MCF 10A (cell line): ENCODE measurements around the gene SMARCE1. TPM values are rescaled to one million over a fixed set of nuclear protein-coding genes. Genes with fewer than 3 reads are reported as not detected.

Experiments used
- BruUV-seq: library from RNA; stranded (reverse); fragments of 400-500 nt; replicated peaks from 2 replicates; lab custom pipeline; 2021; lab: Mats Ljungman, UMichigan
- CTCF ChIA-PET: fragments of 300-600 bp; sonication (Branson Sonifier 250); formaldehyde crosslinking; extraction: SDS; loops from one replicate; lab custom pipeline; 2021; ENCODE audit warnings: antibody characterized with exemption, inconsistent platforms; lab: Yijun Ruan, JAX
- POLR2A ChIA-PET: fragments of 300-600, 350-650 bp; sonication (Branson Sonifier 250); formaldehyde crosslinking; extraction: SDS; loops from one replicate; lab custom pipeline; 2020; ENCODE audit warnings: antibody characterized with exemption, inconsistent platforms; lab: Yijun Ruan, JAX
- DNase-seq: peaks from one replicate; pipeline ENCODE4 v3.0.0-alpha.2; 2018; ENCODE audit not compliant: unreplicated experiment
- H3K27ac Mint-ChIP-seq: one replicate; pipeline ENCODE4 v1.8.0; 2022; ENCODE audit warnings: mild to moderate bottlenecking, low read depth, mixed read lengths; ENCODE audit not compliant: unreplicated experiment
- H3K27me3 Mint-ChIP-seq: one replicate; pipeline ENCODE4 v1.8.0; 2022; ENCODE audit warnings: mixed read lengths; ENCODE audit not compliant: insufficient read depth, unreplicated experiment
- H3K36me3 Mint-ChIP-seq: one replicate; pipeline ENCODE4 v1.8.0; 2022; ENCODE audit warnings: mild to moderate bottlenecking, moderate library complexity, mixed read lengths; ENCODE audit not compliant: insufficient read depth, unreplicated experiment
- H3K4me1 Mint-ChIP-seq: one replicate; pipeline ENCODE4 v1.8.0; 2022; ENCODE audit warnings: mixed read lengths; ENCODE audit not compliant: insufficient read depth, unreplicated experiment
- H3K4me3 Mint-ChIP-seq: one replicate; pipeline ENCODE4 v1.8.0; 2022; ENCODE audit warnings: mild to moderate bottlenecking, moderate library complexity, mixed read lengths; ENCODE audit not compliant: unreplicated experiment
- H3K9me3 Mint-ChIP-seq: one replicate; pipeline ENCODE4 v1.8.0; 2022; ENCODE audit warnings: mixed read lengths; ENCODE audit not compliant: unreplicated experiment
- intact Hi-C: fragments of 100-400 bp; cut with micrococcal nuclease; formaldehyde crosslinking; loops from 2 replicates; pipeline ENCODE4 v1.14.1; 2022
- total RNA-seq: library from RNA; stranded (reverse); gene quantifications from 2 replicates; pipeline ENCODE4 v1.2.3, GENCODE V29; 2022
- TF ChIP-seq, protein P1 (sequence below): fragments of 200-600 bp; IDR thresholded peaks from one replicate; pipeline ENCODE4 v1.8.0; 2022; ENCODE audit warnings: antibody characterized with exemption, mild to moderate bottlenecking; ENCODE audit not compliant: unreplicated experiment

SMARCE1 gene
- total RNA-seq, 1 experiment from 2014 or later: 128 TPM

DNA sequence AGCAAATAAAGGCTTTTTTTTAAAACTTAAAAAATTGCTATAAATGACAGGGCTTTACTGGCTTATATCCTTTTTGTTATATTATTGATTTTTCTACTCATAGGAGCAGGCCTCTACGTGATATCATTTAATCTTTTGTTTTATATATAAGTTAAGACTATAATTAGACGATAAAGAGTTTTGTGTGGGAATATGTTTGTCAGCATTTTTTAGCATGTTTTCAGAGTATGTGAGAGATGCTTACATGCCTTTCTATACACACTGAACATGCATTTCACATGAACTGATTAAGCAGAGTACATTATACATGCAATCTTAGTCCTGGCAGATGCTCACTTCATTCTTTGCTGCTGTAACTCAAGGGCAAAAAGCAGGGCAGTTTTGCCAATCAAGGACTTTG, 25.0 kb upstream of the SMARCE1 start:
- H3K4me1 Mint-ChIP-seq: no peaks in the 10 kb centered on the region
- ChIA-PET POLR2A (interaction anchor here (0.7 to 1.2 kb wide), 2 partner anchors 13 to 20 kb away, joined by 3 to 4 read pairs; no protein-coding TSS in a partner anchor), CTCF (interaction anchor here (0.8 kb wide), 1 partner anchor 185 kb away, joined by 5 read pairs; no protein-coding TSS in a partner anchor)
- H3K9me3 Mint-ChIP-seq: peaks cover 7% of the 10 kb centered on the region
- TF ChIP-seq, protein P1, sequence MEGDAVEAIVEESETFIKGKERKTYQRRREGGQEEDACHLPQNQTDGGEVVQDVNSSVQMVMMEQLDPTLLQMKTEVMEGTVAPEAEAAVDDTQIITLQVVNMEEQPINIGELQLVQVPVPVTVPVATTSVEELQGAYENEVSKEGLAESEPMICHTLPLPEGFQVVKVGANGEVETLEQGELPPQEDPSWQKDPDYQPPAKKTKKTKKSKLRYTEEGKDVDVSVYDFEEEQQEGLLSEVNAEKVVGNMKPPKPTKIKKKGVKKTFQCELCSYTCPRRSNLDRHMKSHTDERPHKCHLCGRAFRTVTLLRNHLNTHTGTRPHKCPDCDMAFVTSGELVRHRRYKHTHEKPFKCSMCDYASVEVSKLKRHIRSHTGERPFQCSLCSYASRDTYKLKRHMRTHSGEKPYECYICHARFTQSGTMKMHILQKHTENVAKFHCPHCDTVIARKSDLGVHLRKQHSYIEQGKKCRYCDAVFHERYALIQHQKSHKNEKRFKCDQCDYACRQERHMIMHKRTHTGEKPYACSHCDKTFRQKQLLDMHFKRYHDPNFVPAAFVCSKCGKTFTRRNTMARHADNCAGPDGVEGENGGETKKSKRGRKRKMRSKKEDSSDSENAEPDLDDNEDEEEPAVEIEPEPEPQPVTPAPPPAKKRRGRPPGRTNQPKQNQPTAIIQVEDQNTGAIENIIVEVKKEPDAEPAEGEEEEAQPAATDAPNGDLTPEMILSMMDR: no peak
- DNase-seq: no peak
- no peak overlapping the region for H3K4me3 Mint-ChIP-seq
- intact Hi-C loops: no loop called here
- peaks cover 60% of the 10 kb centered on the region for H3K27me3 Mint-ChIP-seq
- H3K27ac Mint-ChIP-seq: no peak overlapping the region
- BruUV-seq: no TSS peak
- H3K36me3 Mint-ChIP-seq: no peaks in the 10 kb centered on the region

DNA sequence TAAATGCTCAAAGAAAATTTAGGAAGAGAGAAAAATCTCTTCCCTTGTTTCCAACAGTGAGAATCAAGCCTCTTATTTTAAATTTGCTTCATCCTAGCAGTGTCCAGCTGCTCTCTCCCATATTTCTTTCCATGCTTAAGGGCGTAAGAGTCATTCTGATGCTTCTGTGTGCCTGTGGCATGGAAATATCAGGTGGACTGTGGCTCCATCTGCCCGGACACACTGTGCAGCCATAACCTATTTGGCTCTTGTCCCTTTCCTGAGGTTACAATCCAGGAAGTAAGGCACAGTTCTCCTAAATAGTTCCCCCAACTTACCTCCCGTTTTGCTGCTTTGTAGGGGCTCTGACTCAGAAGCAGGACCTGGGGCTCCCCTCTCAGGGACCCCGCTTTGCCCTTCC, 23.7 kb upstream of the SMARCE1 start:
- TF ChIP-seq, protein P1: no peak
- DNase-seq: no peak
- intact Hi-C loops: no loop called here
- Mint-ChIP-seq H3K36me3 (no peaks in the 10 kb centered on the region), H3K4me3 (no peak overlapping the region), H3K27me3 (peaks cover 46% of the 10 kb centered on the region), H3K9me3 (peaks cover 7% of the 10 kb centered on the region), H3K27ac (no peak overlapping the region), H3K4me1 (no peaks in the 10 kb centered on the region)
- CTCF ChIA-PET: interaction anchor here (0.6 kb wide), 2 partner anchors 42 to 142 kb away, joined by 3 to 4 read pairs; no protein-coding TSS in a partner anchor
- no TSS peak for BruUV-seq
- POLR2A ChIA-PET: no interaction called here

DNA sequence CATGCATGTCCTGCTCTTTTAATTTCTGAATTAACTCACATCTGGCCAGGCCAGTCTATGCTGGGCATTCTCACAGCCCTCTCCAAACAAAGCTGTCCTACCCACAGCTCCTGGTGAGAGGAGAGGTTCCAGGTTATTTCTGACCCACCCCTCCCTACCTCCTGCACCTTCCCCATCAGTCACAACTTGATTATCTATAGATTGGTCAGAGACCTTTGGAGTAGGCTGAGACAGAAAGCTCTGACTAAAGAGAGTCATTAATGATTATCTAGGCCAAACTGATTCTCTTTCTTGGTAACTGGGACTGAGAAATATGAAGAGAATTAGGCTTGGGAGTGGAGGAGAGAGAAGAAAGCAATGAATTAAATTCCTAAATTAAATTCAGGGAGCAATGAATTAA, 18.7 kb upstream of the SMARCE1 start:
- POLR2A ChIA-PET: interaction anchor here (0.5 to 0.6 kb wide), 2 partner anchors 15 to 34 kb away, joined by 3 read pairs; no protein-coding TSS in a partner anchor
- H3K27me3 Mint-ChIP-seq: peaks cover 11% of the 10 kb centered on the region

DNA sequence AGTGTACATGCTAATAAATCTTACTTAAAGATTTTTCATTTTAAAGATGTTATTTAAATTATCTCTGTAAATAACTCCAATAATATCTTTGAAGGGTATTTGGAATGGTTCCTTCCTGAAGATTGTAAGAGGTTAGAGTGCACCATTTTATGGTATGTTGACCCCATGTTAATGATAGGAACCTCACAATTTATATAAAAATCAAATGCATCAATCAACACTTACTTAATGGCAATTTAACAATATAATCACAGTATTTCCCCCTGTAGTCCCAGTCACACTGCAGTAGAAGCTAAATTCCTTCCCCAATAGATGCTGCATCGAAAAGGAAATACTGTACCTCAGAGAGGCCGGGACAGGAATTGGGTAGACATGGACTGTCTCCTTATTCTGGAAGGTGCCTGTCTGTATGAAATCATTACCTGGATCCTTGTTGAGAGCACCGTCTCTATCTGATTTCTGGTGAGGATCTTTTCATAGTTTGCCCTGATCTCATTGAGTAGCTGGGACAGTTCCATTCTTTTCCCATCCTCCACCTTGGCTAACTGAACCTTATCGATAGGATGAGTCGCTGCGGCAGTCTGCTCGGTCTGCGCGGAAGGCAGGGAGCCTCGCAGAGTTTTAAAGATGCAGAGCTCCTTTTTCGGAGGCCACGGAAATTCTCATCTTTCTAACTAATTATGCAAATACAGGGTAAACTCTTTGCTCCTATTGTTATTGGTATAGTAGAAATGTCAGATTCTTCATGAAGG, 17.1 kb upstream of the SMARCE1 start, which contains the start of gene KRT222:
Gene KRT222 (minus strand): TSS at position 596 of the 752 bp plus-strand sequence. CDS start 78 bp downstream, at position 518.
- TF ChIP-seq, protein P1: no peak
- POLR2A ChIA-PET: interaction anchor here (1.0 to 1.7 kb wide), 7 partner anchors 9 to 64 kb away, joined by 3 to 7 read pairs (median 4); no protein-coding TSS in a partner anchor
- Mint-ChIP-seq H3K4me1 (peaks cover 5% of the 10 kb centered on the region), H3K9me3 (peaks cover 4% of the 10 kb centered on the region), H3K27ac (peak within 1 kb of the TSS; percentile 40), H3K27me3 (peaks cover 4% of the 10 kb centered on the region), H3K36me3 (no peaks in the 10 kb centered on the region), H3K4me3 (peak within 1 kb of the TSS; percentile 70)
- intact Hi-C loops: no loop called here
- CTCF ChIA-PET: interaction anchor here (0.6 kb wide), 2 partner anchors 21 to 116 kb away, joined by 3 read pairs; no protein-coding TSS in a partner anchor
- BruUV-seq: no TSS peak
- no peak for DNase-seq

More for the DNA sequence above, 18.7 kb upstream of the SMARCE1 start:
- TF ChIP-seq, protein P1: no peak
- intact Hi-C loops: no loop called here
- Mint-ChIP-seq H3K27ac (no peak overlapping the region), H3K4me3 (no peak overlapping the region), H3K4me1 (peaks cover 5% of the 10 kb centered on the region), H3K9me3 (peaks cover 7% of the 10 kb centered on the region), H3K36me3 (no peaks in the 10 kb centered on the region)
- DNase-seq: no peak
- no TSS peak for BruUV-seq
- CTCF ChIA-PET: interaction anchor here (0.5 to 0.6 kb wide), 2 partner anchors 13 to 31 kb away, joined by 3 to 4 read pairs; no protein-coding TSS in a partner anchor
